Left kidney (tissue), 8 donors: ENCODE measurements around the gene EEIG2. TPM values are rescaled to one million over a fixed set of nuclear protein-coding genes. Genes with fewer than 3 reads are reported as not detected.
"Not testable (repeated sequence)": the region's sequence is repeated elsewhere in the genome, so short reads cannot be mapped to it uniquely, and the experiment has no call there.

Source experiments
- DNase-seq: peaks from one replicate; pipeline ENCODE4 v3.0.0-alpha.2; 2013
- long read RNA-seq, 8 donors: transcript quantifications; one replicate each; lab custom pipeline, GENCODE V29; 2026
- polyA plus RNA-seq: library from polyadenylated mRNA; unstranded; fragments of 120-200 nt; gene quantifications from one replicate; pipeline ENCODE4 v1.2.1, GENCODE V29; 2013; ENCODE audit not compliant: insufficient read length

Gene EEIG2
- polyA plus RNA-seq = 21.2 TPM
- long read RNA-seq, donor 1, full-length matches to known transcripts = 2 of 2 reads
- long read RNA-seq, donor 1, partial matches to known transcripts = 0 of 2 reads
- long read RNA-seq, donor 1, other reads (novel, unspliced or antisense) = 0 of 2 reads
- long read RNA-seq, donor 2, full-length matches to known transcripts = 4 of 4 reads
- long read RNA-seq, donor 2, partial matches to known transcripts = 0 of 4 reads
- long read RNA-seq, donor 2, other reads (novel, unspliced or antisense) = 0 of 4 reads
- long read RNA-seq, donor 3, full-length matches to known transcripts = 1 of 1 reads
- long read RNA-seq, donor 3, partial matches to known transcripts = 0 of 1 reads
- long read RNA-seq, donor 3, other reads (novel, unspliced or antisense) = 0 of 1 reads
- long read RNA-seq, donor 4 = 0 reads
- long read RNA-seq, donor 5, full-length matches to known transcripts = 1 of 1 reads
- long read RNA-seq, donor 5, partial matches to known transcripts = 0 of 1 reads
- long read RNA-seq, donor 5, other reads (novel, unspliced or antisense) = 0 of 1 reads
- long read RNA-seq, donor 6, full-length matches to known transcripts = 6 of 6 reads
- long read RNA-seq, donor 6, partial matches to known transcripts = 0 of 6 reads
- long read RNA-seq, donor 6, other reads (novel, unspliced or antisense) = 0 of 6 reads
- long read RNA-seq, donor 7 = 0 reads
- long read RNA-seq, donor 8, full-length matches to known transcripts = 4 of 4 reads
- long read RNA-seq, donor 8, partial matches to known transcripts = 0 of 4 reads
- long read RNA-seq, donor 8, other reads (novel, unspliced or antisense) = 0 of 4 reads

DNA sequence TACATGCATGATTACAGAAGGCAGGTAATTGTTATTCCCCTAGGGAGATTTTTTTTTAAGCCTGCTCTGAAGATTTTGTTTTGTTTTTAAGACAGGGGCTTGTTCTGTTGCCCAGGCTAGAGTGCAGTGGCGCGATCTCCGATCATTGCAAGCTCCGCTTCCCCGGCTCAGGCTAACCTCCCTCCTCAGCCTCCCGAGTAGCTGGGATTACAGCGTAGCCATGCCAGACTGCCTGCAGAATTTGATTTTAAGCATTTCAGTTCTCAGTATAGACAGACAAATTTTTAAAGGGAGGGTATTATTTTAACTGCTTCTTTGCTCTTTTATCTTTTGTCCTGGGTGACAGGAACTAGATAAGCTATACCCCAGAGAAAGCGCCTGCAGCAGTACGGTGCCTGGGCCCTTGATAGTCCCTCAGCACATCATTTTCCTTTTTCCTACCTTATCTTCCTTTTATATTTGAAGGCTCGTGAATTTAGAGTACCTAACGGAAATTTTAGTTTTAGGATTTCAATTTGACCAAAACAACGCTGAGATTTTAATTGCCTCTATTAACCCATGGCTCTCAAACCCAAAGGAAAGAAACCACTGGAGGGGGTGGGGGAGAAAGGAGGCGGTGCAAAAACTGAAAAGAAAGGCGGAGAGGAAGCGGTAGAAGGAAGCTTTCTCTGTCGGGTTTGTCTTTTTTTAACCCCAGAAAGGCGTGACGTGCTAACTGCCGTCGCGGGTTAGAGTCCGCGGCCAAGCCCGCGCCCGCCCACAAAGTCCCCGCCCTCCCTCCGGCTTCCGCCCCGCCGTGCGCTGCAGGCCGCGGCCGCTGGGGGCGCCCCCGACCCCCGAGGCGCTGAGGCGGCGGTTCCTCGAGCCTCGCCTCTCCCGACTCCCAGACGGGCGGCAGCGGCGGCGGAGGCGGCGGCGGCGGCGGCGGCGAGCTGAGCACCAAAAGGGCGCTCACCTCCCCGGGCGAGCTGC is at the start of gene EEIG2:
Gene EEIG2, plus strand, starts transcription at position 886 of the 972 bp plus-strand sequence. CDS start 329 bp downstream, outside the sequence.
- peak; percentile 88 for DNase-seq

DNA sequence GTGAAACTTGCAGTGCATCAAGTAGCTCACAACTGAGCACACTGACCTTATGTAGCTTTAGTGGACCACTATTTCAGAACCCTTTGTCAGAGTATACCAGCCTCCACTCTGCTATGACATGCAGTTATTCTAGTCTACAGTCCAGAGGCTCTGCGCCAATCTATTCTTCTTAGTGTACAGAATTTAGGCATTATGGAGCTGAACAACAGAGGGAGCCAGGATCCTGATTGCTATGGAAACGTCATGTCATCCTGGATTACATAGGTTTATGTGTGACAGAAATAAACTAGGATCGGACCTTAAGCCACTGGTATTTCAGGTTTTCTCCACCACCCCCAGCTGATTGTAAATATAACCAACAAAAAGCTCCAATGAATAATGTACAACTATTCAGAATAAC is 48.1 kb upstream of the EEIG2 start:
- DNase-seq = no peak

DNA sequence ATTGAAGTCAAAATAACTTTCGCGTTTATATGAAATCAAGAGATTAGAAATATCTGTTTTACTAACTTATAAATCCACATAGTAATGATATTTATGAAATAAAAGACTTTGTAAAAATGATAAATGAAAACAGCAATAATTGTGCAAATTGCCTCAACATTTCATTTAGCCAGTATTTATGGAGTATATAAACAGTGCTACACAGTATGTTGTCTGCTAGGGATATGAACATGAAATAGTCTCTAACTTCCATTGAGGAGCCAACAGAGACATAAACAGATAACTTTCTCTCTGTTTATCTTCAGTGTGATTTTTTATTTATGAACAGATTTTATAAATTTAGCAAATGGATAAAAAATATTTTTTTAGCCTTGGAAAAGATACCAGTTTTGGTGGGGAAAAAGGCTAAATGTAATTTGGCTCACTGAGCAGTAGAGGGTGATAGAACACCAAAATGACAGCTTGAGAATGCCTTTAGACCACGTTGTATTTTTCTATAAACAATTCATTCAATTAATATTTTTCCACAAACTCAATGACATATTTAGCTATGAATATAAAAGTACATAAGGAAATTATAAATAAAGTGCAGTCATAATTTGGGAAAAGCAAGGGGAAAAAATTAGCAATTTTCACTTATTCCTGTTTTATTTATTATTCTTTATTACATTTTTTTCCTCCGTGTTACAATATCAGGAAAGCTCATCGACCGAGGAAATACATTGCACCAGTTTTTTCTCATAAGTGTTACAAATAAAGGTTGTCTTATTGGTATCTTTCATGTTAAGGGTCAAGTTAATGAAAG is 47.5 kb upstream of the EEIG2 start:
- DNase-seq = no peak

DNA sequence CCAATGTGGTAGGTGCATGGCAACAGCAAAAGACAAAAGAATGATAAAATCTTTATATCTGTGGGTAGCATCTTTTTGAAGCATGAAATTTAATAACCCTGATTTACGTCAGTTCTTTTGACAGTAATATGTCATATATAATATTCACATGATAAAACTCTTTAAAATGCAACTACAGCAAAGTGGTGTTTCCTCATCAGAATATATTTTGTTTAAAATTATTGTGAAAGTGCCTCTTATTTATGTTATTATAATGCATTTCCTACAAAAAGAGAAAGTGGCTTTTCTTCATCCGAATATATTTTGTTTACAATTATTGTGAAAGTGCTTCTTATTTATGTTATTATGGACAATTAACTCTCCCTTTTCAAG is 46.9 kb upstream of the EEIG2 start:
- no peak for DNase-seq

DNA sequence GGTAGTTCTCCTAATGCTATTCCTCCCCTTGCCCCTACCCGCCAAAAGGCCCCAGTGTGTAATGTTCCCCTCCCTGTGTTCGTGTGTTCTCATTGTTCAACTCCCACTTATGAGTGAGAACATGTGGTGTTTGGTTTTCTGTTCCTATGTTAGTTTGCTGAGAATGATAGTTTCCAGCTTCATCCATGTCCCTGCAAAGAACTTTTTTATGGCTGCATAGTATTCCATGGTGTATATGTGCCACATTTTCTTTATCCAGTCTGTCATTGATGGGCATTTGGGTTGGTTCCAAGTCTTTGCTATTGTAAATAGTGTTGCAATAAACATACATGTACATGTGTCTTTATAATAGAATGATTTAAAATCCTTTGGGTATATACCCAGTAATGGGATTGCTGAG is 46.0 kb upstream of the EEIG2 start:
- DNase-seq = not testable (repeated sequence)

DNA sequence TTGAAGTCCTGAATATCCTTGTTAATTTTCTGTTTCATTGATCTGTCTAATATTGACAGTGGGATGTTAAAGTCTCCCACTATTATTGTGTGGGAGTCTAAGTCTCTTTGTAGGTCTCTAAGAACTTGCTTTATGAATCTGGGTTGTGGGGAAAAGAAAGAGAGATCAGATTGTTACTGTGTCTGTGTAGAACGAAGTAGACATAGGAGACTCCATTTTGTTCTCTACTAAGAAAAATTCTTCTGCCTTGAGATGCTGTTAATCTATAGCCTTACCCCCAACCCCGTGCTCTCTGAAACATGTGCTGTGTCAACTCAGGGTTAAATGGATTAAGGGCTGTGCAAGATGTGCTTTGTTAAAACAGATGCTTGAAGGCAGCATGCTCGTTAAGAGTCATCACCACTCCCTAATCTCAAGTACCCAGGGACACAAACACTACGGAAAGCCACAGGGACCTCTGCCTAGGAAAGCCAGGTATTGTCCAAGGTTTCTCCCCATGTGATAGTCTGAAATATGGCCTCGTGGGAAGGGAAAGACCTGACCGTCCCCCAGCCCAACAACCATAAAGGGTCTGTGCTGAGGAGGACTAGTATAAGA is 42.5 kb upstream of the EEIG2 start:
- DNase-seq = not testable (repeated sequence)

DNA sequence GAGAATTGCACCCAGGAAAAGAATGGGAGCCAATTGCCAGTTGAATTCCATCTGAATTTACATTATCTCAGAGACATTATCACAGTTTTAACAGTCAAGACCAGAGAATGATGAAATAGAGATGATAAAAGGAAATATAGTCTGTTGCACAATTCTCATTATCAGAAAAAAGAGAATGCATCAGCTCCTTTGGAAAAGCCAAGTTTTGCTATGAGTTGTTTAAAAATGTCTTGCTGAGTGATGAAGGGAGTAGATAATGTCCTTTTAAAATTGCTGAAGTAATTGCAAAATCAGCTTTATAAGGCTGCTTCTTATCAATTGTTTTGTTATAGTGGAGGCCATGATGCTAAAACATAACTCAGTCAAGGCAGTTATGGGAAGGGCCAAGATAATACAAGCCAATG is 37.9 kb upstream of the EEIG2 start:
- no peak for DNase-seq

DNA sequence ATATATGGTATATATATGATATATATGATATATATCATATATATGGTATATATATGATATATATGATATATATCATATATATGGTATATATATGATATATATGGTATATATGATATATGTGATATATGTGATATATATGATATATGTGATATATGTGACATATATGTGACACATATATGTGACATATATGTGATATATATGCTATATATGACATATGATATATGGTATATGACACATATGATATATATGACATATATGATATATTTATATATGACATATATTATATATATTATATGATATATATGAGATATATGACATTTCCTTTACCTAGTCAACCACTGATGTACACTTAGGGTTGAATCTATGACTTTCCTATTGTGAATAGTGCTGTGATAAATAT is 36.1 kb upstream of the EEIG2 start:
- no peak for DNase-seq

DNA sequence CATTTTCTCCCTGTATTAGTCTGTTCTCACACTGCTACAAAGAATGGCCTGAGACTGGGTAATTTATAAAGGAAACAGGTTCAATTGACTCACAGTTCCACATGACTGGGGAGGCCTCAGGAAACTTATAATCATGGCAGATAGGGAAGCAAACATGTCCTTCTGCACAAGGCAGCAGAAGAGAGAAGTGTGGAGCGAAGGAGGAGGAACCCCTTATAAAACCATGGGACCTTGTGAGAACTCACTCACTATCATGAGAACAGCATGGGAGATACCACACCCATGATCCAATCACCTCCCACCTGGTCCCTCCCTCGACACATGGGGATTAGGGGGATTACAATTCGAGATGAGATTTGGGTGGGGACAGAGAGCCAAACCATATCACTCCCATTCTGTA is 35.2 kb upstream of the EEIG2 start:
- DNase-seq = no peak

DNA sequence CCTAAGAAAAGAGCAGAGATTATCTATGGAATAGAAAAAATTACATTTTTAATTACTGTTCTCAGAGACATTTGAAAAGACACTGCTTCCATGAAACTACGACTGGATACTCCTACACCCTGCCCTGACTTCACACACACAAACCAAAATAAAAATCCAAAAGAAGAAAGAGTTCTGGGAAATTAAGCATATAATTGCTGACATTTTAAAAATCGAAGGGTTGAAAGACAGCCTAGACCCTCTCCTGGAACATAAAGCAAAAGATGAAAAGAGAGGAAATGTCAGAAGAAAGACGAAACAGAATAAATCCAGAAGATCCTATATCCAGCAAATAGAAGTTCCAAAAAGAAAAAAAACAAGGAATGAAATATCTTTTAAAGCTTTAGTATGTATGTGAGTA is 32.8 kb upstream of the EEIG2 start:
- no peak for DNase-seq

DNA sequence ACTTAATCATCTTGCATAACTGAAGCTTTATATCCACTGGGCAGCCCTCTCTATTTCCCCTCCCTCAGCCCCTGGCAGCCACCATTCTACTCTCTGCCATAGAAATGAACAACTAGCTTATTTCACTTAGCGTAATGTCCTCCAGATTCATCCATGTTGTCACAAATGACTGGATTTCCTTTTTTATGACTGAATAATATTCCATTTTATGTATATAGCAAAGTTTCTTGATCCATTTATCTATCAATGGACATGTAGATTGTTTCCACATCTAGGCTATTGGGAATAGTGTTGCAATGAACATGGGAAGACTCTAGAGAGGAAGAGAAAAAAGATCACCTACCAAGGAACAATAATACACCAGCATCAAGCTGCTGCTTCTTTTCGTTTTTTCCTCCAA is 32.1 kb upstream of the EEIG2 start:
- no peak for DNase-seq

DNA sequence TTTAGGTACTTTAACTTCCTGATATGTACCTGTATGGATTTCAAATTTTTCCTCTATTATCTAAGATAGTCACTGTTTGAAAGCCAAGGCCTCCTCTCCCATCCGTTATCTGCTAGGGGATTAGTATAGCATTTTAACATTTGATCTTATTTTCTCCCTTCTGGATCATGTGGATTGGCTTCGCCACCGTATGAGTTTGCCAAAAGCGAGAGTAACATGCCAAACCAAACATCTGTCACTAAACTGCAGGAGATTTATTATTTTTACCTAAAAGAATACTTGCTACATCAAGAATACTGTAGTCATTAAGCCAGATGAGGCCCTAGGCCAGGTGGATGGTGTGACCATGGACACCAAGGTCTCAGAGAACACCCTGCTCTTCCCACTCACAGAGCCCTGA is 28.5 kb upstream of the EEIG2 start:
- no peak for DNase-seq

DNA sequence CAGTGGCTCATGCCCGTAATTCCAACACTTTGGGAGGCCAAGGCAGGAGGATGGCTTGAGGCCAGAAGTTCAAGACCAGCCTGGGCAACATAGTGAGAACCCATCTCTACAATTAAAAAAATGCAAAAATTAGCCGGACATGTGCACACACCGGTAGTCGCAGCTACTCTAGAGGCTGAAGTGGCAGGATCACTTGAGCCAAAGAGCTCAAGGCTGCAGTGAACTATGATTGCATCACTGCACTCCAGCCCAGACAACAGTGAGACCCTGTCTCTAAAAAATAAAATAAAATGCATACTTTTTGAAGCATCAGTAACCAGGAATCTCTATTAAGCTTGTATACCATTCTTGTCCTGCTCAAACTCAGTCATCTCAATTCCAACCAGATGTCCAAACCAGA is 27.2 kb upstream of the EEIG2 start:
- DNase-seq = no peak

DNA sequence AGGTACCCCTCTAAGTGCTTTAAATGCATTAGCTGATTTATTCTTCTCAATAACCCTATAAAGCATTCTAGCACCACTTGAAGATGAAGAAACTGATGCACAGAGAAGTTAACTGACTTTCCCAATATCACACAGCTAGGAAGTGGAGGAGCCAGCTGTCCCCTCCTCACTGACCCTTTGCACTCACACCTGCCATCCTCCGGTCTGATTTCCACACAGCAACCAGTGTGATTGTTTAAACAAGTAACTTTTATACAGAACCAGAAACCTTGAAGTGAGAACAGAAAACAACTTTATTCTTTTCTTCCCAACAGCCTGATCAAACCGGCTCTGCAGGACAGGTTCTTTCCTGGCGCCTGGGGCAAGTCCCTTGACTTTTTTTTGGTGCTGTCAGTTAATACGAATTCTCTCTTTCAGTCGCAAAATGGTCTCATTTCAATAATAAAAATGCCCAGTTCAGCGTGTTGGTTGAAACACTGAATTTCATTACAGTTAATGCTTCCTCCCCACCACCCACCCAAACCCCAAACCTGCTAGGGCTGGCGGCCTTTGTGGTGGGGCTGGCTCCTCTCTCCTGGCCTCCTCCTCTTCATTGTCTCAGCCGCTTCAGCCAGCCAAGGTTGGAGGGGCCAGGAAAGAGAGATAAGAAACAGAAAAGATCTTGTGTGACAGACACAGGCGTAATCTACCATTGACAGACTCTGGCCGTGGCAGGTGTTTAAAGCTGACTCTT is 26.4 kb upstream of the EEIG2 start:
- DNase-seq = no peak

DNA sequence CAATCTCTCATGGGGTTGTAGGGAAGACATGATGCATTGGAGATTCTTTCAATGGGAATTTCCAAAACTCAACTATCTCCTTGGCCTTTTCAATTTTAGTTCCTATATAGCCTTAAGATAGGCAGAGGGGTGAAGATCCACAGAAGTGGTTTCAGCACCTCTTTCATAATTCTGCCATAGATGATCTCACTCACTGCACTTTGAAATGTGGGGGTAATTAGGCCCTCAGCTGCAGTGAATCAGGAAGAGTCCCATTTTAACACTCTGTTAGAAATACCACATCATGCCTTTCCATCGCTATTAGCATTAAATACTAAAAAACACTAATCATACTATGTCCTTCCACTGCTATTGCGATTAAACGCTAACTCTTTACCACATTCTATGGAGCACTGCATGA is 25.1 kb upstream of the EEIG2 start:
- DNase-seq = no peak

DNA sequence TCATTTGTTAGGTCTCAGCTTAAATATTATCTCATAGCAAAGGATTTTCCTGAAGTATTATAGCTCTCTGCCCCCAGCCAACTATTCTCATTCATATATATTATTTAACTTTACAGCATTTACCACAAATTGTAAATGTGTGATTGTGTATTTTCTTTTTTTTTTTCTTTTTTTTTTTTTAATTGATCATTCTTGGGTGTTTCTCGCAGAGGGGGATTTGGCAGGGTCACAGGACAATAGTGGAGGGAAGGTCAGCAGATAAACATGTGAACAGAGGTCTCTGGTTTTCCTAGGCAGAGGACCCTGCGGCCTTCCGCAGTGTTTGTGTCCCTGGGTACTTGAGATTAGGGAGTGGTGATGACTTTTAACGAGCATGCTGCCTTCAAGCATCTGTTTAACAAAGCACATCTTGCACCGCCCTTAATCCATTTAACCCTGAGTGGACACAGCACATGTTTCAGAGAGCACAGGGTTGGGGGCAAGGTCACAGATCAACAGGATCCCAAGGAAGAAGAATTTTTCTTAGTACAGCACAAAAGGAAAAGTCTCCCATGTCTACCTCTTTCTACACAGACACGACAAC is 24.5 kb upstream of the EEIG2 start:
- not testable (repeated sequence) for DNase-seq

DNA sequence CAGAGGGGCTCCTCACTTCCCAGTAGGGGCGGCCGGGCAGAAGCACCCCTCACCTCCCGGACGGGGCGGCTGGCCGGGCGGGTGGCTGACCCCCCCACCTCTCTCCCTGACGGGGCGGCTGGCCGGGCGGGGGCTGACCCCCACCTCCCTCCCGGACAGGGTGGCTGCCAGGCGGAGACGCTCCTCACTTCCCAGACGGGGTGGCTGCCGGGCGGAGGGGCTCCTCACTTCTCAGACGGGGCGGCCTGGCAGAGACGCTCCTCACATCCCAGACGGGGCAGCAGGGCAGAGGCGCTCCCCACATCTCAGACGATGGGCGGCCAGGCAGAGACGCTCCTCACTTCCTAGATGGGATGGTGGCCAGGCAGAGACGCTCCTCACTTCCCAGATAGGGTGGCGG is 23.9 kb upstream of the EEIG2 start:
- not testable (repeated sequence) for DNase-seq

DNA sequence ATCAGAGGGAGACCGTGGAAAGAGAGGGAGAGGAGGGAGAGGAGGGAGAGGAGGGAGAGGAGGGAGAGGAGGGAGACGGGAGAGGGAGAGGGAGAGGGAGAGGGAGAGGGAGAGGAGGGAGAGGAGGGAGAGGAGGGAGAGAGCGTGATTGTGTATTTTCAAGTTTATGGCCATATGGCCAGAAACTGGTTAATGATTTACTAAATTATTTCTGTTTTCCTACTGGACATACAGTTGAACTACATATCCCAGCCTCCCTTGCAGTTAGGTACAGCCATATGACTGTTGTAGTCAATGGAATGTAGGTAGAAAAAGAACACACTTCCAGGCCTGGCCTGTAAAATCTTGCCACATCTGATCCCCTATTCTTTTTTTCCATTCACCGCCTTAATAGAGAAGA is 23.1 kb upstream of the EEIG2 start:
- not testable (repeated sequence) for DNase-seq

DNA sequence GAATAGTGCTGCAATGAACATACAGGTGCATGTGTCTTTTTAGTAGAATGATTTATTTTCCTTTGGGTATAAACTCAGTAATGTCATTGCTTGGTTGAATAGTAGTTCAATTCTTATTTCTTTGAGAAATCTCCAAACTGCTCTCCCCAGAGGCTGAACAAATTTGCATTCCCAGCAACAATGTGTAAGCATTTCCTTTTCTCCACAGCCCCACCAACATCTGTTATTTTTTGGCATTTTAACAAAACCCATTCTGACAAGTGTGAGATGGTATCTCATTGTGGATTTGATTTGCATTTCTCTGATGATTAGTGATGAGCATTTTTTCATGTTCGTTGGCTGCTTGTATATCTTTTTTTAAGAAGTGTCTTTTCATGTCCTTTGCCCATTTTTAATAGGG is 21.9 kb upstream of the EEIG2 start:
- no peak for DNase-seq

DNA sequence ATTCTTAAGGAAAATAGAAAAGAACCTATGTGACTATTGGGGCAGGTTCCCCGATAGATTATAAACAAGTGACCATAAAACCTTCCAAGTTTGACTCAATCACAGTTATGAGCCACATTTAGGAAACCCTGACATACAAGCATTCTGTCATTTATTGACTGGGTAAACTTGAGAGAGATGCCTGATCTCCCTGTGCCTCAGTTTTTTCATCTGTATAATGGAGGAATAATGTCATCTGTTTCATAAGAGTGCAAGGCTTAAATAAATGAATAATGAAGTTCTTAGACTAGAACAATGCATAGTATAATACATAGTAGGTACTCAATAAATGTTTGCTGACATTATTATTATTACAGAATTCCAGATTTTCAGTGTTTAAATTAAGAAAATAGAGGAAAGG is 18.9 kb upstream of the EEIG2 start:
- no peak for DNase-seq
